HG03442 (cell line): ENCODE results near the gene CRHR1.
"Not testable (repeated sequence)": the region's sequence is repeated elsewhere in the genome, so short reads cannot be mapped to it uniquely, and the experiment has no call there.

Experiments
- ATAC-seq: cut with Tn5 transposase; IDR thresholded peaks from one replicate; pipeline ENCODE4 v1.9.1; 2021; ENCODE audit warnings: mild to moderate bottlenecking, moderate library complexity; ENCODE audit not compliant: unreplicated experiment

Gene CRHR1

DNA sequence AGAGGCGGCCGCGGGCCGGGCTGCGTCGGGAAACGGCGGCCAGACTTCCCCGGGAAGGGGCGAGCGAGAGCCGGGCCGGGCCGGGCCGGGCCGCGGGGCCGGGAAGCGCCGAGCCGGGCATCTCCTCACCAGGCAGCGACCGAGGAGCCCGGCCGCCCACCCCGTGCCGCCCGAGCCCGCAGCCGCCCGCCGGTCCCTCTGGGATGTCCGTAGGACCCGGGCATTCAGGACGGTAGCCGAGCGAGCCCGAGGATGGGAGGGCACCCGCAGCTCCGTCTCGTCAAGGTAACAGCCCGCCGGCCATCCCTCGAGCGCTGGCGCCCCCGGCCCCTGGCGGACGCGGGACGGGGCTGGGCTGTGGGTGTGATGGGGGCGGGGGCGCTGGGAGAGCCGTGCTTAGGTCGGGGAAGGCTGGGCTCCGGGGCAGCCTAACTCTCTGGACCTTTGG is at the start of gene CRHR1:
TSS of gene CRHR1 (plus strand) at position 28 of the 448 bp plus-strand sequence. CDS start at position 253, 225 bp downstream.
- ATAC-seq = no peak

DNA sequence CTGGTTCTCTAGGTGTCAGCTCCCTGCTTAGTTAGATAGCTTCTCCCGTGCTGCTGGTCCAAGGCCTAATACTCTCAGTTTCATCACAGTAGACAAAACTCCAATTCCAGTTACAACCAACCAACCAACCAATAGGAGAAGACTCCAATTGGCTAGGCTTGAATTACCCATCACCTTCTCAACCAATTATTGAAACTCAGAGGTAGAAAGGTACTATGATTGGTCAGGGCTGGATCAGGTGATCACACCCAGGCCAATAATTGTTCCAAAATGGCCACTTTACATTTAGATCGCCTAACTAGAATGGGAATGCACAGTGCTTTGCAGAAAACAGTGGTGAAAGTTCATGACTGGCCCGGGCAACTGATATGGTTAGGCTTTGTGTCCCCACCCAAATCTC is 49.5 kb upstream of the CRHR1 start:
- no peak for ATAC-seq

DNA sequence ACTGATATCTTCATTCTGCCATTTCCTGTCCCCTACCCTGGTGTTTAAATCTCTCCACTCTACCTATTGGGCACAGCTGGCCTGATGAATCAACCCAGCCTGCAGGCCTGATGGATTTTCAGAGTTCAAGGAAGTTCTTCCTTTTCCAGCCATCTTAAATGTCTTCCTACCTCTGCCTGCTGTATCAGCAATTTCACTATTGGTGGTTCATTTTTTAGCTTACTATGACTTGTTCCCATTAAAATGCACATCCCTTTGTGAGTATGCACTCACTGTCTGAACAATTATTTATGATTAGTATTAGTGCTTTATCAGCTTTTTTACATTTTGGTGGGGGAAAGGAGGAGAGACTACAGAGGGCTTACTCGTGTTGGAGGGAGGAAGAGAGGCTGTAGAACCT is 48.6 kb upstream of the CRHR1 start:
- no peak for ATAC-seq

DNA sequence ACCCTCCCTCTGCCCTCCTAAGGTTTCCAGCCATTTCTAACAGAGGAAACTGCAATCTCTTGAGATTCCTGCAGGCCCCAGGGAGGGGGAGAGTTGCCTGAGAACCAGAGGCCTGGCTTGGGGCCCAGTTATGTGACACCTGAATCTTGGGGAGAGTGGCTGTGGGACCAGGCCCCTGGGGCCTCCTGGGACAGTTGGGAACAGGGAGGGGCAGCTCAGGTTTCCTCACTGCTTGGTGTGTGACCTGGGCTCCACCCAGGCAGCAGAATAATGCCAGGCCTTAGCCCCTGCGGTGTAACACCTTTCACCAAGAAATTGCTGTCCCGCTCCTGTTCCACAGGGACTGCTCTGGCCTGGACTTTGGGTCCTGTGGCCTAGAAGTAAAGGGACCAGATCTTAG is 44.3 kb upstream of the CRHR1 start:
- ATAC-seq = no peak

DNA sequence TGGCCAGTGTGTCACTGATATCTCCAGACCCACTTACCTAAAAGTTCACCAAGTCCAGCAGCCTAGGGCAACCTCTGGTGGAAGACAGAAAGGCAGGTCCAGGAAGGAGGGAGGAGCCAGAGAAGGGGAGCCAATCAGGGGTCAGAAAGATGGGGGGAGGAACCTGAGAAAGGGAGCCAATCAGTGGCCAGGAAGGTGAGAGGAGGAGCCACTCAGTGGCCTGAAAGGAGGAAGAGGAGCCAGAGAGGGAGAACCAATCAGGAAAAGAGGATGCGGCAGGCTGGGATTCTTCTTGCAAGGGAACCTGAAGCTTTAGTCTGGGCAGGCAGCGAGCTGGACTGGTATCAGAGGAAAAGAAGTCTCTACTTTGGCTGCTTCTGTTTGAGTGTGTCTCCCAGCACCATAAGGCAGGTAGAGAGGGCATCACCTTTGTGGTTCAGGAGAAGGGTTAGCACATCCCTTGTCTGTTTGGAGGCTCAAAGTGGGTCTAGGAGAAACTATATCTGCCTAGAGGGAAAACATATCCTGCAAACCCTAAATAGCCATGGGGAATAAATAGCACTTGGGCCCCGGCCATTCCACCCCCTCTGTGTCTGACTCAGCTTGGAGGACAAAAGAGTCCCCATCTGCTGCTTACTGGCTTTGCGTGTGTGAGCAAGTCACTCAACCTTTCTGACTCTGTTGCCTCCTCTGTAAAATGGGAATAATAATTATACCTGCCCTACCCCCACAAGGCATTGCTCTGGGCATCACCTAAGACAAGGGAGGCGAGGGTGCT is 43.4 kb upstream of the CRHR1 start:
- ATAC-seq = no peak

DNA sequence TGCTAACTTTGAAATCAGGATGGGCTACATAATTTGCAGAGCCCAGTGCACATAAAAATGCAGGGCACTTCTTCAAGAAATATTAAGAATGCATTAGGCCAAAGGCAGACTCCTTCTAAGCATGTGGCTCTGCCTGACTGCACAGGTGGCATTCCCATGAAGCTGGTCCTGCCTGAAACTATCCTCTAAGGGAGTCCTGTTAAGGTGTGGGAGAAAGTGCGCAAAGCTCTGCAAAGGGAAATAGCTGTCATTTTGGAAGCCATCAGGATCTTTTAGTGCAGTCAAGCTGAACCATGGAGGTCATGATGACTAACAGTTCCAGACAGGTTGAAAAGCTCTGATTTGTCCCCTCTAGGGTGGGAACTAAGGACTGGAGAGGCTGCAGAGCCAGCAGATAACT is 41.9 kb upstream of the CRHR1 start:
- ATAC-seq = no peak

DNA sequence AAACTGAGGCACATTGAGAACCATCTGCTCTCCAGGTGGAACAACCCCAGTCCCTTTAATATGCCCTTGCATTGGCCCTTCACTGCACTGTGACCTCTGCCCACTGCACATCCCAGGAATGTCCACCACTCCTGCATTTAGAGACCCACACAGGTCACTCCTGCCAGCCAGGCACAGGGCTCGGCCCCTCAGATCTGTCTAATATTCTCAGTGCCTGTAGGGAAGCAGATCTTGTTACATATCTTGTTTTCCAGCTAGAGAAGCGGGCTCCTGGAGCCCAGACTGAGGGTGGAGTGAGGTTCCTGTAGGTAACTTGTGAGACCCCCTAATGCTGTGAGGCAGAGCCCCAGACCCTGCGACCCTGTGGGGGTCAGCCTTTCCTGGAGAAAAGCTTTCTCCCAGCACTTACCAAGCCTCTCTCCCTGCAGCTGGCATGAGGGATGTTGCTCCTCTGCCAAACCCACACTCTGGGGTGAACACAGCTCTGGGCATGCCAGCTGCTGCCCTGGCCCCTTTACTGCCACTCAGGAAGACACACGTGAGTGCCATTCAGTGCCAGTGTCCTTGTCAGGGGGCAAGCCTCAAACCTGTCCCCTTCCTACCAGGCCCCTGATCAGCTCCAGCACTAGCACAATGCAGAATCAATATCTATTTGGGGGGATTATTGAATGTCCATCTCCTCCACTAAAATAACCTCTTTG is 40.3 kb upstream of the CRHR1 start:
- ATAC-seq = no peak

DNA sequence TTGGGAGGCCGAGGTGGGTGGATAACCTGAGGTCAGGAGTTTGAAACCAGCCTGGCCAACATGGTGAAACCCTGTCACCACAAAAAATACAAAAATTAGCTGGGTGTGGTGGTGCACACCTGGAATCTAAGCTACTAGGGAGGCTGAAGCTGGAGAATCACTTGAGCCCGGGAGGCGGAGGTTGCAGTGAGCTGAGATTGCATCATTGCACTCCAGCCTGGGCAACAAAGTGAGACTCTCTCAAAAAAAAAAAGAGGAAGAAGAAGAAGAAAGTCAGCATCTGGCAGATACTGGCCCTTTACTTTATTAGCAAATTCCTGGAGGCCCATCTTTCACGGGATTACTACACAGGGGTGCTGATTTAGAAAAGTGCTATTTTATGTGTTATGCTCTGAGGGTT is 39.3 kb upstream of the CRHR1 start:
- ATAC-seq = not testable (repeated sequence)

DNA sequence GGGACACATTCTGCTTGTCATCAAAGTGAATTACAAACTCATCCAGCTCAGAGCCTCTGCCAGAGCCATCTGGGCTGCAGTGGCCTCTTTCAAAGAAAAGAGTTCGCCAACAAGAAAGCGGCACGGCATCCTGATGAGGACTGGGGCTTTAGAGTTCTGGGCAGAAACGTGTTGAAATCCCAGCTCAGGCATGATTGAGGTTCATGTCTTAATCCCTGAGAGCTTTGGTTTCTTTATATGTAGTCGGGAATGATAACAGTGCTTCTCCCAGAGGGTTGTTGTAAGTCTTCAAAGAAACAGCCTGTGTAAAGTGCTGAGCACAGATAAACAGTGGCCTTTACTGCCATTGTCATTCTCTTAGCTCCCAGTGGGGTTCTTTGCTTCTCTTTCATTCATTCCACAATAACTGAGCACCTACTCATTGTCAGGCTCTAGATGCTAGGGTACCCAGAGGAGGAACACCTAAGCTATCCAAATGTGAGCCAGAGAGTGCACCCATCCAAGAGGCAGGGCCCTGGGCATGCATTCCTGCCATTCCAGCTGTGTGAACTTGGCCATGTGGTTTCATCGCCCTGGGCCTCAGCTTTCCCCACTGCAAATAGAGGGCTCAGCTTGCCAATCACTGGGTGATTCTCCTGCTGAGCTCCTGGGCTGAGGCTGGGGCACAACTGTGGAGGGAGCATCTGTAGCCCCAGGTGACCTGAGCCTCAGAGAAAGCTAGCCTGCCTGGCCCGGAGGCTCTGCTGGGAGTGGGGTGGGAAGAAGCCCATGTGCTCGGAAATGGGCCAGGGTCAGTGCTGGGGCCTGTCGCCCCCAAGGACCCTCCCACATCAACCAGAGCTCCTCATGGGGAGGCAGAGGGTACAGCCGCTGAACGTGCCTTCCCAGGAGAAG is 38.3 kb upstream of the CRHR1 start:
- no peak for ATAC-seq

DNA sequence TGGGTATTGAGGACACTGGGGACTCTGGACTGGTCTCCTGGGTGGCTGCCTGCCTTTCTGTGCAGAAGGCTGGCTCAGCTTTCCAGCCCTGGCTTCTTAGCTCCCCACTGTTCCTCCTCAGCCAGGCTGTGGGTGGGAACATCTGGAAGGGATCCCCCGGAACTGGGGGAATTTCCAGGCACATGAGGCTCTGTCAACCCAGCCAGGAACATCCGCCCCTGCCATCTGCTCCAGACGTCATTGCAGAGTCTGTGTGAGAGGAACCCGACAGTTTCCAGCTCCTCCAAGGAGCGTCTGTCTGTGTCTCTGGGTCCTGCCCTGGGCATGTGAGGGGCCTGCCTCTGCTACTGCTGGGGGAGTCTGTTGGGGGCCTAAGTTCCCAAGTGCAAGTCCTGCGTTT is 36.2 kb upstream of the CRHR1 start:
- no peak for ATAC-seq

DNA sequence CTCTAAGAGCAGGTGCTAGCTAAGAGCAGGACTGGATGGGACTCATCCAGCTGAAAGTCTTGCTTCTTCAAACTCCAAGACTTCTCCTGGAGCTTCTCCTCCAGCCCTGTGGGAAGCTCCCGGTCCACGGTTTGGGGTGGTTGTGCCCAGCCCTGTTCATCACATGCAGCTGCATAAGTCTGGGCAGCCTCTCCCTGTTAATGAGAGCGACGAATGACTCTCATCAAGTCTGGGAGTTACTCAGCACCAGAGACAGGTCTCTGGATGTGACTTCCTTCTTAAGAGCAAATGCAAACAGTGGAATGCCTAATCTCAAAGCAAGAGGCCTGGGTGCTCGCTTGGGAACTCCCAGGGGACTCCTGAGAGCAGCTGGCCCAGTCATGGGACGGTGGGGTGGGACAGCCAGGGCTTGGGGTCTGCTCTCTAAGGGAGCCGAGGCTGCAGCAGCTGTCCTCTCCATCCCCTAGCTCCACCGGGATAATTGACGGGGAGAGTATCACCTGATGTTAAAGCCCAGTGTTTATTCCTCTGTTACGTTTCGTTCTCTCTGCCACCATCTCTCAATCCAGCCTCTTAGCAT is 35.3 kb upstream of the CRHR1 start:
- no peak for ATAC-seq

DNA sequence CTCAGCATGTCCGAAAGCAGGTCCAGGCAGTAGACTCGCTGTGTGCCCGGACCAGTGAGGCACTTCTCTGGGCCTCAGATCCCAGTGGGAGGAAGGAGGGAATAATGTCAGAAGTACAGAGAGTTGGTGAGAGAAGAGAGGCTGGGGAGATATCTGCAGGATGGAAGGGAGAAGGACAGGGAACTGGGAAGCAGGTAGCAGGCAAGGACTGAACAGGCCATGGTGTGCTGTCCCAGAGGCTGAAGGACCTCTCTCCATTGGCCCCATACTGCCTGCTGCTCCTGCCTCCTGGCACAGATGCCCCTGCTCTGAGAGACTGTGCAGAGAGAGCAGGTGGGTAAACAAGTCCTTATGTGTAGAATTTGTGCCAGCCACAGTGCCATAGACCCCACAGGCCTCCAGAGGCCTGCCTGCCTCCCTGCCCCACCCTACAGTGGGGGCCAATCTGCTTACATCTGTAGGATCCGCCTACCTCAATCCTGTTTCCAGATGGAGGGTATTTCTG is 34.2 kb upstream of the CRHR1 start:
- no peak for ATAC-seq

DNA sequence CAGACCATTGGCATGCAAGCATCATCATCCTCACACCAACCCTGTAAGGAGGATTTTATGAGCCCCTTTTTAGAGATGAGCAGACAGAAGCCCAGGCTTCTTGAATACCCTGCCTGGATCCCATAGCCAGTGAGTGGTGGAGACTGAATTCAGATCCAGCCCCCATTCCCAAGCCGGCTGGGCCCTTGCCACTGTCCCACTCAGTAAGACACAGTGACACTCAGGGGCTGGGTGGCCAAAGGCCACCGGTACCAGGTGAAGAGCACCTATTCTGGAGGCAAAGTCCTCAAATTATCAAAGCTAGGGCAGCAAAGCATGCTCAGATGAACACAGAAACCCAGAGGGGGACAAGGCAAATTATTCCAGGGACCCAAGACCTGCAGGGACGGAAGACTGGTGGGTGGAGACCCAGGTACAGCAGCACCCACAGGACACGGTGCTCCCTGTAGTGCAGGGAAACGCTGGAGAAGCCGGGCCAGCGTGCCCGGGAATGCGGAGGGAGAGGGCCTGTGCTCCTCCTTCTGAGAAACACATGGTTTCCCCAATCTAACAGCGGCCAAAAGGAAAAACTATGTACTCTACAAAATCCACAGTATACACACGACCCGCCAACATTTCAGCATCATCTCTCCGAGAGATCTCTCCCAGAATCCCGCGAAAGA is 33.2 kb upstream of the CRHR1 start:
- ATAC-seq = no peak

DNA sequence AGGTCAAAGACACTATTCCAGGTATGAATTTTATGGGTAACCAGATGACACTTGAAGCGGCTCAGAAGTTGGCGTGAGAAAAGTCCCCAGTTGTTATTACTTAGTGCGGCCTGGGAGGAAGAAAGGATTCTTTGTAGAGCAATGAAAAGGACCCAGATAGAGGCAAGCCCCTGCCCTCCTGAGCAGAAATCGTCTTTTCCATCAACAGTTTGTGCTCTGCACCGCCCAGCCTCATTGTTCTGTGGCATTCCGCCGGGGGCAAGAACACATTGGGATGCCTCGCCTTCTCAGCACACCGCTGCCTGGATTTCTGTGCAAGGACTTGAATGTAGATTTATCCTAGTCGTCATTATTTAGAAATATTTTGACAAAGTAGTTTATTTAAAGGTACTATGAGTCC is 32.7 kb upstream of the CRHR1 start:
- no peak for ATAC-seq

DNA sequence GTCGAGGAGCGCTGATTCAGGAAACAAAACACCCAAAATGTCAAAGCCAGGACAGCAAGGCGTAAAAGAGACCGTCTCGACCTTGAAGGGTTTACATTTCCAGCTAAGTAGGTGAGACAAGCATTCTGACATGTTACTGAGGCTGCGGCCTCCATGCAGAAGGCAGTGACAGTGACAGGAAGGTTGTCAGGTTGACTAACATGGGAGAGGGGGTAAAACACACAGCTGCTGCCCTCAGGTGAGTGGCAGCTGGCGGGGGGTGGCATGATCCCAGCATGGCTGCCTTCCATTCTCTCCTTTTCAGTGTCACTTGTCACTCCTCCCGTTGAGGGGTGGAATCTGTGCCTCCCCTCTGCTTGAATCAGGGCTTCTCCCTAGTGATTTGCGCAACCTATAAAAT is 31.9 kb upstream of the CRHR1 start:
- no peak for ATAC-seq

DNA sequence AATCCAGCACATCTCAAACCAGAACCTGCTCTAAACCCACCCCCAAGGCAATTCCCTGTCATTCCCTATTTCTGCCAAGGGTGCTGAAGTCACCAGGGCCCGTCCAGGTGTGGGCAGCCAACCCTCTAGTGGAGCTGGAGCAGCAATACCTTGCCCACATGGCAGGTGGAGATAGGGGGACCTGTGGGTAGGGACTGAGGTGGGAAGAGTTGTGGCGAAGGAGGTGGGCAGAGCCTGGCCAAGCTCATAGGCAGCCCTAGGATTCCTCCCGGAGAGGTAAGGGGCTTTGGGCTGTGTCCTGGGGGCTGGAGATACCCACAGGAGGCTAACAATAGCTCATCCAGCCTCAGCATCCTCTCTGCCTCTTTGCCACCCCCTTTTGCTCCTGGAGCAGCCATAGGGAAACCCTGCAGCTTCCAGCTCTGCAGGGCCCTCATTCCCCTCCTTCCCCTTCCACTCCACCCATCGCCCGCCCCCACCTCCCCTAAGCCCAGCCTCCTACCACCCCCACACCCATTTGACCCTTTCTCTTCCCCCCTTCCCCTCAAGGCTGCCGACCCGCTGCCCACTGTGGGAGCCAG is 30.4 kb upstream of the CRHR1 start:
- ATAC-seq = no peak

DNA sequence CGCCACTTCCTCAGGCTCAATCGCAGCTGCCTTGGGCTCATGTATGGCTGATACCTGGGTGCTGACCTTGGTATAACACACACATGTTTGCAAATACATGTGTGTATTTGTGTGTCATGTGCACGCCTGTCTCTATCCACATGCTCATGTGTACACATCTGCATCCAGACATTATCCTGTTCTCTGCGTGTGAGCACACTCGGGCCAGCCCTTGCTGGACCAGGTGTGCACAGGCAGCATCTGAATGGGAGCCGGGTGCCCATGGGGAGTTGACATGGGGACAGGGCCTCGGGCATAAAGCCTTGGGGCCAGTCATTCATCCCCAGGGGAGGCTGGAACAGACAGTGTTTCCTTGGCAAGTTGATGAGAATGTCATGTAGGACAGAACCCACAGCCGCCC is 29.1 kb upstream of the CRHR1 start:
- no peak for ATAC-seq

DNA sequence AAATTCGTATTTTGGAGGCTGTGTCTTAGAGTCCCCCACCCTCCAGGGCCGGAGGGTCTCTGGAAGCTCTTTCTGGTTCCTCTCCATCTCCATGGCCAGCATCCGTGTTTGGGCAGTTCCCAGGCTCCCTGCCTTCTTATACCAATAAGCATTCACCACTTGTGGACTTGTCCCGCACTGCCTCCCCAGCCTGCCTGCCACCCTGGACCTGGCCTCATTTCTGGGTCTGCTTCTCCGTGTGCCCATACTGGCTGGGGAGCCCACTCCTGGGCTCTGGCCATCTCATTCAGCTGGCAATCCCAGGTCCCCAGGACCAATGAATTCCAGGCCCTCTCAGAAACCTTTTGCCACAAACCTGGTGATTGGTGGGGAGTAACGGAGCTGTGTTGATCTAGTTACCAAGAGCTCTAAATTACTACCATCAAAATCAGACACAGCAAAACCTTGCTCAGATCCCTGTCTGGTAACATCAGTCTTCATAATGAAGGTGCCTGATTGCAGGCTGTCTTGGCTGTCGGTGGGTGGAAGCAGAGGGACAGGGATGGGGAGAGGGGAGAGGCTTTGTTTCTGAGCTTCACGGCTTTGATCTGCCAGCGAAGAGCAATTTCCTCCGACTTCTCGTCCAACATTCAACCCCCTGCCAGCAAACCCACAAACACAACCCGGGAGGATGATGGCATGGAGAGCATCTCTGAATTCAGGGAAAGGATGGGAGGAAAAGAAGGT is 27.7 kb upstream of the CRHR1 start:
- ATAC-seq = no peak

DNA sequence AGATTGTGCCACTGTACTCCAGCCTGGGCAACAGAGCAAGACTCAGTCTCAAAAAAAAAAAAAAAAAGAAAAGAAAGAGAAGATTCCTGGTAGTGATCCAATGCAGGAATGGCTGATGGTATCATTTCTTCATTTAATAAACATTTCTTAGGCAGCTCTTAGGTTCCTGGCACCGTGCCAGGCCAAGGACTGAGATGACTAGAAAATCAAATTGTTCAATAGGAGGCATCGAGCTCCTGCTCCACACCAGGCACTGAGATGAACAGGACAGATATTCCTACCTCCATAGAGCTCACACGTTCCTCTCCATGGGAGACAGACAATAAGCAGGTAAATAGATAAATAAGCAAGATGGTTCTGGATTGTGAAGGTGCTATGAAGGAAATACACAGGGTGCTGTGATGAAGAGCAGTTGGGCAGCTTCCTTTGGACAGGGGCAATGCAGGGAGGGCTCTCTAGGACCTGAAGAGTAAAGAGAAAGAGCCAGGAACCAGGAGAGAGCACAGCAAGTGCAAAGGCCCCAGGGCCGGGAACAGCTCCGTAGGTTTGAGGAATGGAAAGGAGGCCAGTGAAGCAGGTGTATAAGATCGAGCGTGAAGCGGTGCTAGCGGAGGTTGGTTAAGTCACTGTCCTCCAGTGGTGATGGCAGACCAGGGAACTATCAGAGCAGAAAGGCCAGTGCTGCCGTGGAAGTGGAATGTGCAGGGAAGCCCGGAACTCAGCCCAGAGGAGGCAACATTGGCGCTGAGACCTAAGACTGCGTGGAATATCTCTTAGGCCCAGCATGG is 26.5 kb upstream of the CRHR1 start:
- ATAC-seq = no peak
